Activated CD8-positive, alpha-beta memory T cell treated with anti-CD3 and anti-CD28 coated beads, Interleukin-2, amount 10 ng/mL, durations not matched to agents 7 days and 5 days (primary cell): Measurements from ENCODE around the gene SPTBN4. TPM values are rescaled to one million over a fixed set of nuclear protein-coding genes. Genes with fewer than 3 reads are reported as not detected.
"Not testable (repeated sequence)": the region's sequence is repeated elsewhere in the genome, so short reads cannot be mapped to it uniquely, and the experiment has no call there.

Experiments used
- ATAC-seq: fragments of 150-1000 bp; cut with Tn5 transposase; one replicate; pipeline ENCODE4 v1.10.0; 2021; ENCODE audit warnings: moderate library complexity
- CTCF ChIA-PET: fragments of 350-600 bp; sonication (Branson Sonifier 250); formaldehyde crosslinking; loops from one replicate; lab custom pipeline; 2021; ENCODE audit warnings: antibody characterized with exemption; lab: Charles Lee
- DNase-seq: peaks from one replicate; pipeline ENCODE4 v3.0.0-alpha.2; 2020
- H3K27ac Mint-ChIP-seq: one replicate; pipeline ENCODE4 v1.8.0; 2021; ENCODE audit warnings: mild to moderate bottlenecking, mixed read lengths
- H3K27me3 Mint-ChIP-seq: one replicate; pipeline ENCODE4 v1.8.0; 2021; ENCODE audit warnings: mixed read lengths
- H3K36me3 Mint-ChIP-seq: one replicate; pipeline ENCODE4 v1.8.0; 2021; ENCODE audit warnings: mild to moderate bottlenecking, mixed read lengths
- H3K4me1 Mint-ChIP-seq: one replicate; pipeline ENCODE4 v1.8.0; 2021; ENCODE audit warnings: mixed read lengths
- H3K4me3 Mint-ChIP-seq: one replicate; pipeline ENCODE4 v1.8.0; 2021; ENCODE audit warnings: mild to moderate bottlenecking, moderate library complexity, mixed read lengths
- H3K9me3 Mint-ChIP-seq: one replicate; pipeline ENCODE4 v1.8.0; 2022; ENCODE audit warnings: low read depth, mixed read lengths
- total RNA-seq, 2 experiments: library from RNA; stranded (reverse); gene quantifications; one replicate each; pipeline ENCODE4 v1.2.3, GENCODE V29; 2021

SPTBN4 gene
- total RNA-seq, 2 experiments from 2014 or later: 0.30 to 0.44 TPM

- H3K4me3 Mint-ChIP-seq: no peak overlapping the region
- ATAC-seq (no peak), DNase-seq (no peak)
- no peak overlapping the region for H3K27ac Mint-ChIP-seq
- H3K4me1 Mint-ChIP-seq: no peaks in the 10 kb centered on the region
- H3K9me3 Mint-ChIP-seq: no peaks in the 10 kb centered on the region
- no peaks in the 10 kb centered on the region for H3K36me3 Mint-ChIP-seq
- CTCF ChIA-PET: no interaction called here
- peaks cover 5% of the 10 kb centered on the region for H3K27me3 Mint-ChIP-seq
These were observed 72.3 kb downstream of the SPTBN4 start for GRCh38 chr19:40539070-40539469.

- no peak overlapping the region for H3K27ac Mint-ChIP-seq
- H3K9me3 Mint-ChIP-seq: peaks cover 2% of the 10 kb centered on the region
- peaks cover 2% of the 10 kb centered on the region for H3K36me3 Mint-ChIP-seq
- peaks cover 14% of the 10 kb centered on the region for H3K27me3 Mint-ChIP-seq
- CTCF ChIA-PET: interaction anchor here (0.6 to 1.8 kb wide), 4 partner anchors 8 to 1294 kb away, joined by 3 to 10 read pairs (median 4); no protein-coding TSS in a partner anchor
- no peak for DNase-seq
- ATAC-seq: no peak
- H3K4me3 Mint-ChIP-seq: no peak overlapping the region
- H3K4me1 Mint-ChIP-seq: no peaks in the 10 kb centered on the region
These were observed 75.5 kb downstream of the SPTBN4 start for GRCh38 chr19:40542202-40542859.

DNA sequence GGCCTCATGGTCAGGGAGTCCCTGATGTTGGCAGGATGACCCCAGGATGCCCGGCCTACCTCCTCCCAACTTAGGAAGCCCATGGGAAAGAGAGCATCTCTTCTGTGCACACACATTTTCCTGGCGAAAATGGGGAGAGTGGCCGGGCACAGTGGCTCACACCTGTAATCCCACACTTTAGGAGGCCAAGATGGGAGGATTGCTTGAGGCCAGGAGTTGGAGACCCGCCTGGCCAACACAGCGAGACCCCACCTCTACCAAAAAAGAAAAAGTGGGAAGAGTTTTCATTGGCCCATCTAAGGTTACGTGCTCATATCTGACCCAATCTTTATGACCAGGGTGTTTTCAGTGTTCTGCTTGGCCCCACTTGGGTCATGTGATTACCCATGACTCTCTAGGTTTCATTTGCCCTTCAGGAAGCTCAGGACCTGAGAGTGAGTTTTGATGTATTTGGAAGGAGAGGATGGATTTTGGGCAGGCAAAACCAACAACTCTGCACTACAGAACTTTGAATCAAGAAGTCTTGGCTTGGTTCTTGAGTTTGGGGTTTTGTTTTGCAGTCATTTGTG lies 76.3 kb downstream of the SPTBN4 start:
- peaks cover 2% of the 10 kb centered on the region for H3K9me3 Mint-ChIP-seq
- CTCF ChIA-PET: interaction anchor here (0.6 to 1.3 kb wide), 2 partner anchors 62 to 1293 kb away, joined by 3 read pairs; no protein-coding TSS in a partner anchor
- ATAC-seq (no peak), DNase-seq (no peak)
- no peaks in the 10 kb centered on the region for H3K4me1 Mint-ChIP-seq
- H3K27me3 Mint-ChIP-seq: peaks cover 17% of the 10 kb centered on the region
- H3K36me3 Mint-ChIP-seq: peaks cover 2% of the 10 kb centered on the region
- no peak overlapping the region for H3K27ac Mint-ChIP-seq
- H3K4me3 Mint-ChIP-seq: no peak overlapping the region

- DNase-seq, H3K9me3 Mint-ChIP-seq, H3K4me1 Mint-ChIP-seq, H3K4me3 Mint-ChIP-seq, ATAC-seq, H3K36me3 Mint-ChIP-seq, CTCF ChIA-PET, H3K27ac Mint-ChIP-seq: not testable (repeated sequence)
- H3K27me3 Mint-ChIP-seq: peaks cover 37% of the 10 kb centered on the region
These were observed 79.5 kb downstream of the SPTBN4 start for GRCh38 chr19:40546153-40546841.

- H3K4me3 Mint-ChIP-seq: not testable (repeated sequence)
These were observed 80.4 kb downstream of the SPTBN4 start for GRCh38 chr19:40547190-40547589.

DNA sequence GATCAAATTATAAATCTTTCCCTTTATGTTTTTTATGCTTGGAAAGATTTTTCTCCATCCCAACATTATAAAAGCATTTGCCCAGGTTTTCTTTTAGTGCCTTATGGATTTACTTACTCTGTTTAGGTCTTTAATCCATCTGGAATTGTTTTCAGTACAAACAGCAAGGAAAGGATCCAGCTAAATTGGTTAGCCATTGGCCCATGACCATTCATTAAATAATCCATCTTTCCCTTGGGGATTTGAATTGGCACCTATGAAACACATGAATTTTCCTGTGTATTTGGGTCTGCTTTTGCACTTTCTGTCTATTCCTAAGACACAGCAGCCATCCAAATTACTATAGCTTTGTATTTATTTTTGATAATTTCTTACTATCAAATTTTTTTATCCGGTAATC lies 81.0 kb downstream of the SPTBN4 start:
- ATAC-seq (no peak), DNase-seq (no peak)
- H3K36me3 Mint-ChIP-seq: peaks cover 2% of the 10 kb centered on the region
- H3K4me3 Mint-ChIP-seq: no peak overlapping the region
- peaks cover 40% of the 10 kb centered on the region for H3K27me3 Mint-ChIP-seq
- H3K27ac Mint-ChIP-seq: no peak overlapping the region
- CTCF ChIA-PET: interaction anchor here (1.1 to 3.9 kb wide), 6 partner anchors 13 to 86 kb away, joined by 3 to 29 read pairs (median 8); no protein-coding TSS in a partner anchor
- peaks cover 2% of the 10 kb centered on the region for H3K9me3 Mint-ChIP-seq
- H3K4me1 Mint-ChIP-seq: peaks cover 8% of the 10 kb centered on the region

More at GRCh38 chr19:40547190-40547589, 80.4 kb downstream of the SPTBN4 start:
- CTCF ChIA-PET: interaction anchor here (2.4 kb wide), 2 partner anchors 13 to 51 kb away, joined by 10 to 29 read pairs; no protein-coding TSS in a partner anchor
- H3K36me3 Mint-ChIP-seq, DNase-seq, H3K9me3 Mint-ChIP-seq, H3K4me1 Mint-ChIP-seq, ATAC-seq, H3K27ac Mint-ChIP-seq: not testable (repeated sequence)
- H3K27me3 Mint-ChIP-seq: peaks cover 37% of the 10 kb centered on the region

- peaks cover 52% of the 10 kb centered on the region for H3K27me3 Mint-ChIP-seq
- no peak overlapping the region for H3K4me3 Mint-ChIP-seq
- ATAC-seq (peak; percentile 93), DNase-seq (peak; percentile 78)
- peaks cover 2% of the 10 kb centered on the region for H3K36me3 Mint-ChIP-seq
- peaks cover 2% of the 10 kb centered on the region for H3K9me3 Mint-ChIP-seq
- no peak overlapping the region for H3K27ac Mint-ChIP-seq
- CTCF ChIA-PET: interaction anchor here (0.7 to 3.9 kb wide), 21 partner anchors 8 to 244 kb away, joined by 3 to 29 read pairs (median 5); partner anchors contain the start of genes C19orf47, LTBP4 and PLD3
- peaks cover 8% of the 10 kb centered on the region for H3K4me1 Mint-ChIP-seq
These were observed 82.4 kb downstream of the SPTBN4 start for GRCh38 chr19:40549007-40549708.

GRCh38 chr19:40550951-40551350 lies 84.2 kb downstream of the SPTBN4 start:
- Mint-ChIP-seq H3K27me3 (peaks cover 68% of the 10 kb centered on the region), H3K9me3 (peaks cover 2% of the 10 kb centered on the region), H3K4me3 (no peak overlapping the region), H3K27ac (no peak overlapping the region), H3K36me3 (peaks cover 2% of the 10 kb centered on the region), H3K4me1 (peaks cover 8% of the 10 kb centered on the region)
- CTCF ChIA-PET: interaction anchor here (0.6 to 3.9 kb wide), 6 partner anchors 10 to 83 kb away, joined by 3 to 21 read pairs (median 6); no protein-coding TSS in a partner anchor
- ATAC-seq (no peak), DNase-seq (no peak)

GRCh38 chr19:40552848-40553247 lies 86.0 kb downstream of the SPTBN4 start:
- Mint-ChIP-seq H3K4me3 (no peak overlapping the region), H3K9me3 (no peaks in the 10 kb centered on the region), H3K27ac (no peak overlapping the region), H3K27me3 (peaks cover 57% of the 10 kb centered on the region), H3K36me3 (no peaks in the 10 kb centered on the region), H3K4me1 (peaks cover 8% of the 10 kb centered on the region)
- CTCF ChIA-PET: interaction anchor here (1.7 kb wide), 1 partner anchor 82 kb away, joined by 3 read pairs; no protein-coding TSS in a partner anchor
- DNase-seq (no peak), ATAC-seq (no peak)

DNA sequence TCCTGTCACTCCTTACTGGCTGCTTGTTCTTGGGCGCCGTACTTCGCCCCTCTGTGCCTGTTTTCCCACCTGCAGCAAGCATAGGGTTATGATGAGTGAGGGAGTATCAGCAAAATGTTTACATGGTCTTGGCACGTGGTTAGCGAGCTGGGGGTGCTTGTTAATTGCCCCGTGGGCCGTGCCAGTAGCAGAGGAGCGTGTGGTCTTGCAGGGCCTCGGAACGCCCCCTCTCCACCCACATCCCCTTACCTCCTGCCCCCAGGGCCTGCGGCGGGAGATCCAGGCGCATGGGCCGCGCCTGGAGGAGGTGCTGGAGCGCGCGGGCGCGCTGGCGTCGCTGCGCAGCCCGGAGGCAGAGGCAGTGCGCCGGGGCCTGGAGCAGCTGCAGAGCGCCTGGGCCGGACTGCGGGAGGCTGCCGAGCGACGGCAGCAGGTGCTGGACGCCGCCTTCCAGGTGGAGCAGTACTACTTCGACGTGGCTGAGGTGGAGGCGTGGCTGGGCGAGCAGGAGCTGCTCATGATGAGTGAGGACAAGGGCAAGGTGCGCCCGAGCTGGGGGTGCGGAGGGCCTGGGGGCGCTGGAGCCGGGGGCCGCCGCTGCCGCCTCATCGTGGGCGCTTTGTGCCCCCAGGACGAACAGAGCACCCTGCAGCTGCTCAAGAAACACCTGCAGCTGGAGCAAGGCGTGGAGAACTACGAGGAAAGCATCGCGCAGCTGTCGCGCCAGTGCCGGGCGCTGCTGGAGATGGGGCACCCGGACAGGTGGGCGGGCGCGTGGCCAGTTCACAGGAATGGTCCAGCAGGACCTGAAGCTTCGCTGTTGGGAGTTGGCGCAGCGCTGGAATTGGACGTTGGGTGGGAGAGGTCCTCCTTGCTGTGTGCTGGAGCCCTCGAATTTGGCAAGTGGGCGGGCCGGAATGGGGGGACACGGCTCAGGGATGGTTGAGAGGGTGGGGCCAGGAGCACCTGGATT lies 87.4 kb downstream of the SPTBN4 start:
- ATAC-seq (no peak), DNase-seq (no peak)
- CTCF ChIA-PET: interaction anchor here (0.9 to 1.0 kb wide), 2 partner anchors 14 to 16 kb away, joined by 3 to 4 read pairs; no protein-coding TSS in a partner anchor
- Mint-ChIP-seq H3K36me3 (no peaks in the 10 kb centered on the region), H3K4me3 (no peak overlapping the region), H3K27me3 (peaks cover 53% of the 10 kb centered on the region), H3K9me3 (no peaks in the 10 kb centered on the region), H3K27ac (no peak overlapping the region), H3K4me1 (peaks cover 3% of the 10 kb centered on the region)

GRCh38 chr19:40555978-40556689 lies 89.3 kb downstream of the SPTBN4 start:
- Mint-ChIP-seq H3K4me3 (no peak overlapping the region), H3K9me3 (no peaks in the 10 kb centered on the region), H3K36me3 (no peaks in the 10 kb centered on the region), H3K27ac (no peak overlapping the region), H3K4me1 (no peaks in the 10 kb centered on the region), H3K27me3 (peaks cover 53% of the 10 kb centered on the region)
- CTCF ChIA-PET: interaction anchor here (0.5 to 2.2 kb wide), 4 partner anchors 12 to 613 kb away, joined by 3 to 5 read pairs (median 4); no protein-coding TSS in a partner anchor
- DNase-seq (no peak), ATAC-seq (no peak)
